ENCODE measurements around the gene RAB3C.

GRCh38 chr5:58810086-58810485, 227.2 kb downstream of the RAB3C start:
- TF ChIP-seq BHLHE40 (IDR thresholded peaks at IDR 0.05; ENCODE audit: borderline replicate concordance) (no peak), TARDBP (IDR thresholded peaks at IDR 0.05) (no peak), HDGF (IDR thresholded peaks at IDR 0.05; ENCODE audit: borderline replicate concordance) (no peak), FOXM1 (IDR thresholded peaks at IDR 0.05; ENCODE audit: borderline replicate concordance) (no peak), ELF4 (IDR thresholded peaks at IDR 0.05) (no peak), ZNF384 (IDR thresholded peaks at IDR 0.05) (no peak), SP1 (IDR thresholded peaks at IDR 0.05) (no peak), FOXK2 (IDR thresholded peaks at IDR 0.05) (no peak), ARNT (IDR thresholded peaks at IDR 0.05) (no peak), CTBP1 (IDR thresholded peaks at IDR 0.05; ENCODE audit: borderline replicate concordance) (no peak), NFRKB (IDR thresholded peaks at IDR 0.05) (no peak), PKNOX1 (IDR thresholded peaks at IDR 0.05) (no peak)

Measured in HEK293T (cell line).